ENCODE measurements around the gene PIAS1.

Gene PIAS1

GRCh38 chr15:68096099-68096498, 42.0 kb downstream of the PIAS1 start:
- DNase-seq (ENCODE audit: extremely low read depth, low read depth), result no peak
- no peak for TF ChIP-seq CTCF (IDR thresholded peaks at IDR 0.05; ENCODE audit: low read depth, low read length, missing control alignments)
- no peak overlapping the region for H3K4me3 ChIP-seq (replicated peaks; ENCODE audit: low read depth, low read length)

GRCh38 chr15:68097029-68097428, 42.9 kb downstream of the PIAS1 start:
- no peak for TF ChIP-seq CTCF (IDR thresholded peaks at IDR 0.05; ENCODE audit: low read depth, low read length, missing control alignments)
- no peak overlapping the region for H3K4me3 ChIP-seq (replicated peaks; ENCODE audit: low read depth, low read length)
- no peak for DNase-seq (ENCODE audit: extremely low read depth, low read depth)

GRCh38 chr15:68098465-68098864, 44.4 kb downstream of the PIAS1 start:
- no peak for TF ChIP-seq CTCF (IDR thresholded peaks at IDR 0.05; ENCODE audit: low read depth, low read length, missing control alignments)
- no peak for DNase-seq (ENCODE audit: extremely low read depth, low read depth)
- no peak overlapping the region for H3K4me3 ChIP-seq (replicated peaks; ENCODE audit: low read depth, low read length)

GRCh38 chr15:68100194-68100593, 46.1 kb downstream of the PIAS1 start:
- no peak for TF ChIP-seq CTCF (IDR thresholded peaks at IDR 0.05; ENCODE audit: low read depth, low read length, missing control alignments)
- H3K4me3 ChIP-seq (replicated peaks; ENCODE audit: low read depth, low read length), result no peak overlapping the region
- DNase-seq (ENCODE audit: extremely low read depth, low read depth), result no peak

GRCh38 chr15:68103603-68104002, 49.5 kb downstream of the PIAS1 start:
- TF ChIP-seq CTCF (IDR thresholded peaks at IDR 0.05; ENCODE audit: low read depth, low read length, missing control alignments), result no peak
- H3K4me3 ChIP-seq (replicated peaks; ENCODE audit: low read depth, low read length), result no peak overlapping the region
- DNase-seq (ENCODE audit: extremely low read depth, low read depth), result no peak

- TF ChIP-seq CTCF (IDR thresholded peaks at IDR 0.05; ENCODE audit: low read depth, low read length, missing control alignments), result no peak
- no peak overlapping the region for H3K4me3 ChIP-seq (replicated peaks; ENCODE audit: low read depth, low read length)
- no peak for DNase-seq (ENCODE audit: extremely low read depth, low read depth)
These were observed 52.5 kb downstream of the PIAS1 start for GRCh38 chr15:68106656-68107055.

GRCh38 chr15:68107142-68107541, 53.0 kb downstream of the PIAS1 start:
- no peak for TF ChIP-seq CTCF (IDR thresholded peaks at IDR 0.05; ENCODE audit: low read depth, low read length, missing control alignments)
- no peak for DNase-seq (ENCODE audit: extremely low read depth, low read depth)
- H3K4me3 ChIP-seq (replicated peaks; ENCODE audit: low read depth, low read length), result no peak overlapping the region

Data from HFF-Myc (cell line).